Urothelium cell line (cell line): Measurements from ENCODE around the gene FABP7.

Source experiments
- DNase-seq: peaks from one replicate; pipeline ENCODE4 v3.0.0; 2011; ENCODE audit warnings: low spot score, mixed read lengths
- FAIRE-seq: peaks from 2 replicates; lab custom pipeline; 2011; peaks lifted over from hg19 to GRCh38; lab: Jason Lieb, UNC

FABP7 gene

GRCh38 chr6:122832459-122832858, 52.9 kb downstream of the FABP7 start:
- DNase-seq (no peak), FAIRE-seq (no peak)

DNA sequence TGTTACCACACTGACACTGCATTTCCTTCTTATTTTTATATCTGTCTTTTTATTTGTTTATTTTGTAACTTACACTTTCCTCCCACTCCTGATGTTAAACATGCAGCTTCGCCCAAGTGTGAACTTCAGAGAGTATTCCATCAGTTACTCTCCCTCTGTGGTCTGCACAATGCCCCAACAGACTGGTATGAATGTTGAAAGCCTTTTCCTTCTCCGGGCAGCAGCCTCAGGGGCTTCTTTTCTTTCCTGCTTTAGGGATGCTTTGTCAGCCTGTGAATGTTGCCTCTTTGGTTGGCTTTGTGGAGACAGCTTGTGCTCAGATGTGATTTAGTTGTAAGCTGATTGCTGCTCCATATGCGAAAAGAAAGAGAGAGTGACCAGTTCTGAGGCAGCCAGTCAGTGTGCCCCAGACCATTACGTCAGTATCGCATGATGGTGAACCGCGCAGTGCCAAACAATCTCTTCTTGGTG, 53.5 kb downstream of the FABP7 start:
- no peak for DNase-seq
- no peak for FAIRE-seq
